HG03064 (cell line): ENCODE measurements around the gene MYL12B.
"Not testable (repeated sequence)": the region's sequence is repeated elsewhere in the genome, so short reads cannot be mapped to it uniquely, and the experiment has no call there.

Experiments
- ATAC-seq: cut with Tn5 transposase; IDR thresholded peaks from one replicate; pipeline ENCODE4 v1.9.1; 2021; ENCODE audit warnings: low read depth; ENCODE audit not compliant: unreplicated experiment

The MYL12B gene

DNA sequence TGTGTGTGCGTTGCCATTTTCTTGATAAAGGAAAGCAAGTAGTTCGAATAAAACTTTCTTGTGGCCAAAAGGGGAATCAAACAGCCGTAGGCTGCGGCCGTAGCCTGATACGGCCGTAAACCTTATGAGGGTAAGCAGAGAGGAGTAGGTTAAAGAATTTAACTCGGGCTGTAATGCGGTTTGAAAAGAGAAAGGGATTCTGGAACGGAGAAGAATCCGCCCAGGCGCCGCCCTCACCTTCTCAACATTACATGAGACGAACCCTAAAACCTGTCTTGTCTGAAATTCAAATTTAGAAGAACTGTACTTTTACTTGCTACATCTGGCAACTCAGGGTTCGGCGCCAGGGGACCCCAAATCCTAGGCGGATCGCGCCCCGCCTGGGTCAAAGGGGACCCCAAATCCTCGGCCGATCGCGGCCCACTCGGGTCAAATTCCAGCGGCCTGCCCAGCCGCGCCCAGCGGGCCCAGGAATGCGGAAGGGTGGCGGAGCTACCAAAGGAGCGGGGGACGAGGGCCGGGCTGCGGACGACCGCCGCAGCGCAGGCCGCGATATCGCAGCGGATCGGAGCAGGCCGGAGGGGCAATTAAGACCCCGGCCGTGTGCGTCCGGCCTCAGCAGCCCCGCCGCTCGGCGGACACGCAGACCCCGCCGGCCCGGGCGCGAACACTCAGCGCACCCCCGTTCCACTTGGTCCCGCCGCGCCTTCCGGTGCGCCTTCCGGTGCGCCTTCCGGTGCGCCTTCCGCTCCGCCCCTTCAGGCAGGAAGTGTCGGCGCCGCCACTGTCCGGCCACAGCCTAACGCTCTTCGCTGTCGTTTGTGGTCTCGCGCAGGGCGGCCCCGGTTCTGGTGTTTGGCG lies at the start of gene MYL12B:
TSS of gene MYL12B (plus strand) at position 761 of the 861 bp plus-strand sequence. CDS start 10,766 bp downstream, outside the sequence.
- ATAC-seq = peak; percentile 82

DNA sequence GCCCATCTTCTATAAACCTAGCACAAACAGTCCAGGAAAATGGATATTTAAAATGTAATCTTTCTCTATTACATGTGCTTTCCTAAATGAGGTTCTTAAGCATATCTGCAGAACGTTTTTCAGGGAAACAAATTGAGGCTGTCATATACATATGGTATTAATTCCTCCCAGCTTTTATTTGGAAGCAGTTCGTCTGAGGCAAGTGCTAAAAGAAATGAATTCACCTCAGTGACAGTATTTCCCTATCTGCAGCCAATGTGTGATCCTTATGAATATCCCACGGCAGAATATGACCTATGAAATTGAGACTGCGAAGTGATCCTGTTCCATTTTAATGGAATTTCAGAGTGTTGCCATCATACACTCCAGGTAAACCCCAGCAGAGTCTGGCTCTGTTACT lies 49.3 kb upstream of the MYL12B start:
- no peak for ATAC-seq

DNA sequence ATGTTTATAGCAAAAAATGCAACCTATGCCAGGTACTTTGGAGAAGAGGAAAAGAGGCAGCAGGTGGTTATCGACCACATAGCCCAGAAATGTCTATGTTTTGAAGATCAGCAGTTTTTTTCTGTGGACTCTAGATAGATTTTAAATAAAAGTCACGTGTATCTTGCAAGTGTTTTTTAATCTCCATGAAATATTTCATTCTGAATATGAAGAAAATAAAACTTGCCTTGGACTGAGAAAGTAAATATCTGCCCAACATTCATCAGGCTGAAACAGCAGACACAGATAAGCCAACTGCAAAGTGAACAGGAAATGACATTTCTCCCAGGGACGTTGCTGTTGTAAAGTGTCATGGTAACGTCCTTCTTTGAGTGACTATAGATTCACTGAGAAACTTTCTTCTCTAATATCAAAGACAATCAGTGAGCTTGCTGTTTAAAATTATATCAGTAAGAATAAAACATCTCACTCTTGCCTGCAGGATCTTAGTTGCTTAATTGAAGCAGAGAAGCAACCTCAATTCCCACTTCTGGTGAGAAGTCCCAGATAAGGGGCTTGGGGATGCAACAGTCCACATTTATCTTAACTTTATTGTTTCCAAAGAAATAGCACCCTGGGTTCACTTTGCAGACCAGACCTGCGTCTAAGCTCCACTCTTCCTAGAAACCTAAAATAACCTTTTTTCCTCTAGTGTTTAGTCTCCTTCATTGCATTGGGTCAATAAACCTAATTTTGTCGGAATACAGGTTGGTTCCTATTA lies 48.5 kb upstream of the MYL12B start:
- no peak for ATAC-seq

DNA sequence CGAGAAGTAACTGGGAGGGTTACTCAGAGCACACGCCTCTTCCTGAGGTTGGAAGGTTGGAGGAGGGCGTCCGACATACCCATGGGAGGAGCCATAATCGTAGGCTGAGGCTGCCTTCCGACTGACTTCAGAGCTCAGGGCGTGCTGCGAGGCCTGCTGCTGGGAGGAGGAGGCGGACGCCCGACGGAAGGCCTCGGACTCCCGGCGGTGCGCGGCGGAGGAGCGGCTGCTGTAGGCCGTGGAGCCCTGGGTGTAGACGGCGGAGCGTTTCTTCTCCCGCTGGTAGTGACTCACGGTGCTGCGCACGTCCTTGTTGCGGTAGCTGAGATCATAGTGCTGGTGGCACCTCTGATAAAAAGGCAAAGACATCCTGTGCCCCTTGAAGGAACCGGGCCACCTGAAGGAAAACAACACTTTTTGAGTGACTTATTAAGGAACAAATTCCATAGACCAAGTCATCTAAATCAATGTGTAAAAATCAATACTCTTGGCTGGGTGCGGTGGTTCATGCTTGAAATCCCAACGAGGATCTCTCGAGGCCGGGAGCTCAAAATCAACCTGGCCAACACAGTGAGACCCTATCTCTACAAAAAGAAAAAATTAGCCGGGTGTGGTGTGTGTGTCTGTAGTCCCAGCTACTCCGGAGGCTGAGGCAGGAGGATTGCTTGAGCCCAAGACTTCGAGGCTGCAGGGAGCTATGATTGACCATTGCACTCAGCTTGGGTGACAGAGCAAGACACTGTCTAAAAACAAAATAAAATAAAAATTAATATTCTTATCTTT lies 46.9 kb upstream of the MYL12B start:
- no peak for ATAC-seq

DNA sequence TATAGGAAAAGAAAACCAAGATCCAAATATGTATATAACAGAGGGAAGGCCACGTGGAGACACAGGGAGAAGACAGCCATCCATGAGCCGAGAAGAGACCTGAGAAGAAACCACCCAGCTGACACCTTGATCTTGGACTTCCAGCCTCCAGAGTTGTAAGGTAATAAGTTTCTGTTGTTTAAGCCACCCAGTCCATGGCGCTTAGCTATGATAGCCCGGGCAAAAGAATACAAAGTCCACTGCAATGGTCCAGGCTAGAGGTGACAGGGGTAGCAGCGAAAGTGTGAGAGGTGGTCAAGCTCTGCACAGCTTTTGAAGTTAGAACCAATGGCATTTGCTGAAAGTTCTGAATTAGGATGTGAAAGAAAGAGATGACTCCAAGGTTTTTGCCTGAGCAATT lies 44.9 kb upstream of the MYL12B start:
- no peak for ATAC-seq

DNA sequence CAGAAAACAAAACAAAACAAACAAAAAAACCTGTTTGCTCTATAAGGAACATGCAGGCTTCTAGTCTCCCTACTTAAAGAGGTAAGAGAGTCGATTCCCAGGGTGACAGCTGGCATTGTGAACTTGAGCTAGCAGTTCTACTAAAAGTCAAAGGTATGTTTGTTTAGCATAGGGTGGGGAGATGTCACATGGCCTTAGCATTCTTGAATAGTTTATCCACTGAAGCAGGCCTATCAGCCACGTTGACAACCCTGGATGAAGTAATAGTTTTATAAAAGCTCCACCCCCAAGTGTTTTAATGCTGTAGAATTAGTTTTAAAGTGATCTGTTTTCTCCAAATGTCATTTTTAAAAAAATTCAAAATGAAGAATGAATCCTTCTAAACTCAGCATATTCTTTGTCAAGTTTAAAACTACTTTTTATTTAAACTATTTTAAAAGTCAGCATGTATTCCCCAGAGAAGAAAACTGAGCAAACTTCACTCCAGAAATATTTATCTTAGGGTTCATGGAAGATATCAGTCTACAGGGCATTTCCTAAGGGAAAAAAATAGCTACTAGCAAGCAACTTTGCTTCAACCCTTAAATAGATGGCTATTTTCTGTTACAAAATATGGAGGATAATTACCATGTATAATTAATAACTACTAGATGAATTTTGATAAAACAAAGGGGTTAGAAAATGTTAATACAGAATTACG lies 43.8 kb upstream of the MYL12B start:
- ATAC-seq = no peak

DNA sequence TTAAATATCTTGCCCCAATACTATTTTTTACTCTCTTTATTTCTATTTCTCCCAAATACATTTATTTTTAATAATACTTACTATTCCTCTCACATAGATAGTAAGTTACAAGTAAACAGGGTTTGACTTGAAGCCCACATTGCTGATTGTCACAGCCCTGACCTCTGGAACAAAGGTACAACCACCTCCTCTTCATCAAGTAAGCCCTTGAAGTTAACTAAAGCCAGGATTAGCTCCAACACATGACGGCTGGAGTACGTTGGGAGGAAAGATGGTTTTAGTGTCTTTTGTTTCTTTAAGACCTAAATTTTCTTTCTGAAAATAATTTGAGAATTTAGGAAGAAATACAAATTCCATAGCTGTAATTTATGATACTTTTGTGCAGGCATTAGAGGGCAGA lies 43.1 kb upstream of the MYL12B start:
- no peak for ATAC-seq

DNA sequence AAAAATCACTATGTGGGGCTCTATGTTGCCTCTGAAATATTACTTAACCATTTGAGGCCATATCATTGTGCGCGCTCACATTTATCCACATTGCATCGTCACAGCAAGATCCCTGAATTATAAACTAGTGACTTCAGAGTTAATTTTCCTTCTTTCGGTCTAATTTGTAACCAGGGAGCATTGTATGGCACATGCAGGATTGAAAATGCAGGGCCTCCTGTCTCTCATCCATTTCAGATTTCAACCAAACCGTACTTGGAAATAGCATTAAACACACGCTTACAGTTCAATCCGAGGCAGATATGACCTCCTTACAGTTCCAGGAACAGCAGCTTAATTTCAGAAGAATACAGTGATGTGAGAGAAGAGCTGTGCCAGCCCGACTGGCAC lies 42.7 kb upstream of the MYL12B start:
- ATAC-seq = no peak

DNA sequence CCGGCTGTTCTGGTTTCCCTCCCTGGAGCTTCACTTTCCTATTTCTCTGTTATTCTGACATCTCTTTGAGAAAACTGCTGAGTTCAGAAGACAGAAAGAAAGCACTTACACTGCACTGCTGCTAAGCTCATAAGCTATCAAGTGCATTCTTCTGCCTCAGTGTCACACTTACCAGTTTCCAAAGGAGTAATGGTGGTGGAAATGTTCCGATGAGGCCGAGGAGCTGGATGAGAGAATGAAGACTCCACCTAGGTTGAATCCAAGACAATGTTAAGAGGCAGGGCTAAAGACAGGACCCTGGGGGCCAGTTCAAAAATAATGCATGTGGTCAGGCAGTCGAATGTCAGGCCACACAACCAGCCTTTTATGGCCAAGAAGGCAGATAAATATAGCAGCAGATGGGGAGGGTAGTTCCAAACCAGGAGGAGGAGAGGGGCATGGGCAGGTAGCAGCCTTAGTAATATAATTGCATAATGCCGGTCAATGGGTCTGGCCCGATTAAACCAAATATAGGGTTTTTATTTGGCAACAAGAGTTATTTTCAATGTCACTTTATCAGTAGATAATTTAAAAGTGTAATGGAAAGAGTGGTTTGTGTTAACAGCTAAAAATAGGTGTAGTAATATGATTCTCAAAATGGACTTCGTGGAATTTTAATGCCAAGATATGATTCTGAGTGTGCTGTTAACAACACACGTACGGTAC lies 42.1 kb upstream of the MYL12B start, which contains the start of gene MYOM1:
TSS of gene MYOM1 (minus strand) at position 338 of the 705 bp plus-strand sequence. CDS start 4,745 bp downstream, outside the sequence.
- ATAC-seq = no peak

DNA sequence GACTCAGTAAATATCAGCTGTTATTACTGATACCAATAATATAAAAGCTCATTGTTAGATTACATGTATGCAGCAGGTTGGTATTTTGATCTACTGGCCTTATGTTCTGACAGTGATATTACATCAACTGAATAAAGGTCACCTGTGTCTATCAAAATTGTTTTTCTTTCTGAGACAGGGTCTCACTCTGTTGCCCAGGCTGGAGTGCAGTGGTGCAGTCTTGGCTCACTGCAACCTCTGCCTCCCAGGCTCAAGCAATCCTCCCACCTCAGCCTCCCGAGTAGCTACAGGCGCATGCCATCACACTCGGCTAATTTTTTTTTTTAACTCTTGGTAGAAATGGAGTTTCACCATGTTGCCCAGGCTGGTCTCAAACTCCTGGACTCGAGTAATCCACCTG lies 41.1 kb upstream of the MYL12B start:
- ATAC-seq = not testable (repeated sequence)

DNA sequence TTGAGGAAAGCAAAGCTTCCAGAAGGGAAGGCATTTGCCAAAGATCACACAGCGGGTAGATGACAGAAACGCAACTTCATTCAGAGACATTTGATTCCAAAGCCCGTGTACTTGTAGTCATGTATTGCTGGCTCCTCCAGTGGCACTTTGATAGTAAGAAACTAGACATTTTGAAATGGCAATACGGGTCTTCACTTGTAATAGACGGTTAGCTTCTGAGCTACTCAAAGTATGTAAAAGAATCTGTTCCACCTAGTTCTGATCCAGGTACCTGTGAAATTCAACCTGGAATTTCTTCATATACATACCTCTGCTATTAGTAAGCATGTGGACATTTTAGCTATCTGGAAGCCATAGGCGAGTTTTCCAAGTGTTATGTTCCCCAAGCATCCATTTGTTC lies 40.4 kb upstream of the MYL12B start:
- no peak for ATAC-seq

DNA sequence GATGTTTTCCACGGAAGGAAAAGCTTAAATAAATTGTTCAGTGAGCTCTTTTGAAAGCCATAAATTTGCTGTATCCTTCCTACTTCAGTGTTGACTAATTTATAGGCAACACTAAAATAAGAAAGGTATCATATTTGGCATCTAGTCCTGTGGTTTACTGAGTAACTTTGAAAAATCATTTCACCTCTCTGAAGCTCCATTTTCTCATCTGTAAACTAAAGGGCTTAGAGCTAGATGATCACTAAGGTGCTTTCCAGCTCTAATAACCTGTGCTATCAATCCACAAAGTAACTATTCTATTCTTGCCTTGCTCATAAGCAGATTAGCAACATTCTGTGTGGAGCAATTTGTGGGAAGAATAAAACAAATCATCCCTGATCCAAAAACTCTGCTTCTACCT lies 38.6 kb upstream of the MYL12B start:
- no peak for ATAC-seq

DNA sequence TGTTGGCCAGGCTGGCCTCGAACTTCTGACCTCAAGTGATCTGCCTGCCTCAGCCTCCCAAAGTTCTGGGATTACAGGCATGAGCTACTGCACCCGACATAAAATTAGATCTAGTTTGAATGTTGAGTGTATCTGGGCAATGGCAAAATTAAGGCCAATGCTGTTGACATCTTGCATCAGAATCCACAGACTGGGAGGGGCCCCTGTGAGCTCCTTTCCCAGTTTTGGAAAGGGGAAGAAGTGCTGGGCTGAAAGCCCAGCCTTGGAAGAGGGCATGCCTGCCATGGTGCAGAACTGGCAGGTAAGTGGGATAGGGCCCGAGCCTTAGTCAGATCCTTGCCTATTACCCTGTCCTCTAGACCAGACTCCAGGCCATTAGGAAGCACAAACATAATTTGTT lies 37.7 kb upstream of the MYL12B start:
- no peak for ATAC-seq

DNA sequence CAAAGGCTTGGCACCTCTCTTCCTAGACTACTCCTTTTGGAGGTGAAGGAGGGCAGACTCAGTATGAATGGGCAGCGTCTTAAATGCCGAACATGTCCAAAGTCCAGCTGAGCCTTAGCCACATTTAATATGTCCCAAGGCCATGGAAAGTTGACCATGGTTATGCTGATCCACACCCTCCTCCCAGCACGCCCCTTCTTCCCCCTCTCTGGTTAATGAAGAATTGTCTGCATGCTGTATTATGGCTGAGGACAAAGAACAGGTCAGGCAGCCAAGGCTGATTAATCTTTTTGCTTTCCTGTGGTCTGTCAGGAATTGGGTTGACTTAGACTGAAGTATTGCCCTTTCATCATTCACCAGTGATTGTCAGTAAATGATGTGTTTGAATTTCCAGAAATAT lies 36.3 kb upstream of the MYL12B start:
- no peak for ATAC-seq

DNA sequence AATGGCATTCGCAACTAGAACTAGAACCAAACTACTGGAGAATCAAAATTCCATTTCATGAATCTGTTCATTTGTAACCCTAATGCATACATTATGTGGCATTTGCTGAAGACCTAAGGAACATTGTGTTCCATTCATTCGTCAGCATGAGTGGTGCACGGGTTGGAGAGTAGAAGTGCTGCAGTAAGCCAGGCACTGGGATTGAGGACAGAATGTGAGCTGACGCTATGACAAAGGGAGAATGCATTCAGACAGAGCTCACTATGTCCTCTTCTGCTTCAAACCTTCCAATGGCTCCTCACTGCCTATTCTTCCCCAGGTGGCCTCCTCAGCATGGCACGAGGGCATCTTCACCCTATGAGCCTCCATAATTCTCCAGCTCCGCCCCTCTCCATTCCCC lies 35.9 kb upstream of the MYL12B start:
- no peak for ATAC-seq

DNA sequence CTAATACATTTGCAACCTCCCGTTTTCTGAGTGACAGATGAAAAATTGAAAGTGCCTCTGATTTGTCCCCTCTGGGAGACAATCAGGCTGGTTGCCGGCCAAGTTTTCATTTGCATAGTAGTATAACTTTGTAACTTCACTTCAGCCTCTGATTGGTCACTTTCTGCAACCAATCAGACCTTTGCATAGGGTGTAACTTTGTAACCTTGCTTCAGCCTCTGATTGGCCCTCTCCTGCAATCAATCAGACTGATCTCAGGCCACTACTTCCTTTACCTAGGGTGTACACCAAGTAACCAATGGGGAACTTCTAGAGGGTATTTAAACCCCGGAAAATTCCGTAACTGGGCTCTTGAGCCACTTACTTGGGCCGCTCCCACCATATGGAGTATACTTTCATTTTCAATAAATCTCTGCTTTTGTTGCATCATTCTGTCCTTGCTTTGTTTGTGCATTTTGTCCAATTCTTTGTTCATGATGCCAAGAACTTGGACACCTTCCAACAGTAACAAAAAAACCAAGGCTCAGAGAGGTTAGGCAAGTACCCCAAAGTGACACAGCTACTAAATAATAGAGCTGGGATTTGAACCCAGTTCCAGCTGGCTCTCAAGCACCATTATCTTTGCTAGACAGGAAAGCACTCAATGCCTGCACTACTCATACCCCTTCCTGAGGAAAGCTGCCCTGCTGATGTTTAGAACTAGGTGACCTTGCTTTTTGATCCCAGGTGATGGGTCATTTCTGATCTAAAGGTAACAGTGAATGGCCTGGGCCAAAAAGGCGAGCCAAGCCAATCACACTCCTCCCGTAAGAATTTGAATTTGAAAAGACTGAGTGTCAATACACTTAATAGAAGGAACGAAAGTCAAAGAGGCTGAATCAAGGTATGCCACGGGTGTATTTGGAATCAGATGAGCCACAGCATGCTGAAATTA lies 31.3 kb upstream of the MYL12B start:
- no peak for ATAC-seq

DNA sequence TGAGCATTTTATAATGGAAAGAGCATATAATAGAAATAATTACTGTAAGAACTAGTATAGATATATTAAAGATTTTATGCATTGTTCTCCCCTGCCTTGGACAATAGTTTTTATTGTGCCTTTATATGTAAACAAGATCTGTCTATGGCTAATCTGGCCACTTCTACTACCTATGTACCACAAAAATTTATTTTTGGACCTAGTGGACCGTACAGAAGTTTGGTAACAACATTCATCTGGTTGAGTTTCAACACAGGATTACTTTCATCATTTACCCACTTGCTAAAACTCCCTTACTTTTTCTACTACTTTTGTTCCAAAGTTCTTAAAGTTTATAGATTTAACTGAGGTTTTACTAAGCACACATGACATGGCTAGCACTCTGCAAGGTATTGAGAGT lies 28.9 kb upstream of the MYL12B start:
- ATAC-seq = no peak

DNA sequence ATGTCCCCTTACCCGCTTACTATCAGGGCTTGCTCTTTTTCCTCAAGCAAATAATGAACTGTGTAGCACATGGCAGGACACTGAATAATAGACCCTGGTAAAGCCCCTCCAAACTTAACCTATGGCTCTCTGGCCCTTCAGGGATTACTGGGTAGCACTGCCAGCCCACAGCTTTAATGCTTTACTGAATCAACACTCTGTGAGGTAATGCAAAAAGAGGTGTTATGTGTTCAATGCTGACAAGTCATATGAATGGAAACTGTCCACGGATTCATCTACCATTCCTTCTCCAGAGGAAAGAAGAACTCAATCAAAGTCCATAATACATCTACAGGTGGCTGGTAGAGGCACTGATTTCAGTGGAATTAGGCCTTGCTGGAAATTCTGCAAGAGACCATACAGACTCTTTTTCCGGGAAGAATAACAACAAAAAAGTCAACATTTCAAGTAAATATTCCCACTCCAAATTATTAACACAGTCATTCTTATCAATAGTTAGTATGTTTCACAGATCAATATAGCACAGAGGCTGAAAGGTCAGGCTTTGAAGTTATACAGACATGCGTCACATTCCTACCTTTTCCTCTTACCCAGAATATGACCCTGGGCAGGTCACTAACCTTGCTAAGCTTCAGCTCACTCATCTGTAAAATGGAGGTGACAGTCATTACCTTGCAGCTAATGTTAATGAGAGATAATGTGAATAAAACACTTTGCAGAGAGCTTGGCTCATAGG lies 28.3 kb upstream of the MYL12B start:
- no peak for ATAC-seq
